Superior temporal gyrus (tissue), 1 donor: ENCODE results near the gene PRLH.

Experiments
- DNase-seq: peaks from one replicate; pipeline ENCODE4 v3.0.0-alpha.2; 2016; ENCODE audit errors: extremely low spot score

The PRLH gene

DNA sequence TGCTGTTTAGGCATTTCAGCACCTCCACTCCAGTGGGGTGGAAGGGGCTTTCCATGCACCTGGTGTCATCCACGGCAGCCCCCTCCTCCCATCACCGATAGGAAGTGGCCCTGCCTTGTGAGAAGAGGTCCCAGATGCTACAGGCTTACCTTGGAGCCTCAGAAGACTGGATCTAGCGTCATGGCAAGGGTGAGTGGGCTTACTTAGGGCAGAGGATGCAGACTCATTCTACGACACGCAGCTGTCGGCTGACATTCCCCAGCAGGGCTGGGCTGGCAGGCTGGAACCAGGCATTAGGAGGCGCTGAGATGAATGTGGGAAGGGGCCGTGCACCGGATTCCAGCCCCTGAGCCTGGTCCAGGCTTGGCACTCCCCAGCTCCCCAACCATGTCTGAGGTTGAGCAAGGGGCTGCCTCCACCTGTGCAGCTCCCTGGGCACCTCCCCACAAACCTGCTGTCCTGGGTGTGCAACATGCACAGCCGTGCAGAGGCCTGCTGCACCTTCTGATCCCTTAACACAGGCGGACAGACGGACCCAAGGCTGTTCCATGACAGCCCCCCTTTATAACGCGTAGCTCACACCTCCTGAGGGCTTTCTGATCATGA, 1.7 kb upstream of the PRLH start:
- DNase-seq, result no peak

DNA sequence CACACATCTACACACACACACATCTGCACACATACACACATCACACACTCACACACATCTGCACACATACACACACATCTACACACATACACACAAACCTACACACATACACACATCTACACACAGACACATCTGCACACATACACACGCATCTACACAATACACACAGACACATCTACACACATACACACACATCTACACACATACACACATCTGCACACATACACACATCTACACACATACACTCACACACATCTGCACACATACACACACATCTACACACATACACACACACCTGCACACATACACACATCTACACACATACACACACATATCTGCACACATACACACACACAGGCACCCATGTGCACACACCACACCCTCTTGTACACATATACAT, 400 bp upstream of the PRLH start:
- no peak for DNase-seq

DNA sequence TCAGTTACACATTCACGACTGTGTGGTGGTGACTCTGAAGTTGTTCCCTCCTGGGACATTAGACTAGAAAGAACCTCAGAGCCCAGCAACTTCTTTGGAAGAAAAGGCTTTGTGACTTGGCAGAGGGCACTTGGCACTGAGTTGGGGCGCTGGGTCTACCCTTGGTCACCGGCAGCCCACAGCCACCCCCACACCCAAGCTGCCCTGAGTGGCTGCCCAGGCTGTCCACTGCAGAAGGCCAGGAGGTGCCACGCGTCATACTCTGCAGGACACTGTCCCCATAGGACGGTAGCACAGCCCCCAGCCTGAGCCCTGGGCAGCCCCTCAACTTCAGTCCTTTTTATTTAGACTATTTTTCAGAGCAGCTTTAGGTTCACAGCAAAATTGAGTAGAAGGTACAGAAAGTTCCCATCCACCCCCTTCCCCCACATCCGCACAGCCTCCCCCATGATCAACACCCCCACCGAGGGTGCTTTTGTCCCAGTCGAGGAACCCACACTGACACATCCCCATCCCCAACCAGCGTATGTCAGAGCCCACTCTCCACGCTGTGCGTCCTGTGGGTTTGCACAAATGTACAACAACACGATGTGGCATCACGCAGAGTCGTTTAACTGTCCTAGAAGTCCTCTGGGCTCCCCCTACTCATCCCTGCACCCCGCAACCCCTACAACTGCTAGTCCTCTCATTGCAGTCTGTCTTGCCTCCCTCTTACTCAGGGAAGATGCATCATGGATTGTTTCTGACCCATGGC, 1.1 kb downstream of the PRLH start:
- no peak for DNase-seq

DNA sequence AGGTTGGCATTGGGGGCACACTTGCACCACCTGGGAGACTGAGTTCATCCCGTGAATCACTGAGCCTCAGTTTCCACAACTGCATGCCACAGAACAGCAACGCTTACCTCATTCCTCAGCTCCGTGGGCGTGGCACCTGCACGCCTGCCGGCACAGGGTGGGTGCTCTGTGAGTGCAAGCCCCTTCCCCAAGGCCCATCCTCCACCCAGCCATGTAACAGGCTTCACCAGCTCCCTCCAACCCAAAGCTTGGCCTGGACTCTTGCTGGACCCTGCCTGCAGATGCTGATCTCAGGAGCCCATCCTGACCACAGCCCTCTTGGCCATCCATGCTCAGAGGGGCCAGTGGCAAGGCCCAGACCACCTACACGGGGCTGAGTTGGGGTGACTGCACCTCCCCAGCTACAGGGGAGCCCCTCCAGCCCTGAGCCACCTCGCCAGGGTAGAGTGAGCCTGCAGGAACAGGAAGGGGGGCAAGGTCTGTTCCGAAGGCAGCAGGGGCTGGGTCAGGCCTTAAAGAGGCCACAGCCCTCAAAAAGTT, 1.8 kb downstream of the PRLH start:
- DNase-seq, result no peak

DNA sequence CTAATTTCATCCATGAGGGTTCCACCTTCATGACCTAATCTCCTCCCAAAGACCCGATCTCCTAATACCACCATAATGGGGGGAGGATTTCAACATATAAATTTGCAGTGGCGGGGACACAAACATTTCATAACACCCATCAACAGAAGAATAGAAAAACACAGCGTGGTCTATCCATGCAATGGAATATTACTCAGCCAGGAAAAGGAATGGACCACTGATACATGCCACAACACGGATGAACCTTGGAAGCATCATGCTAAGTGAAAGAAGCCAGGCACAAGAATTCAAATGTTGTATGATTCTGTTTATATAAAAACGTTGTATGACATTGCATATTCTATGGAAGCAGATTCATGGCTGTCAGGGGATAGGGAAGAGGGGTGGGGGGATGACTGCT, 2.7 kb downstream of the PRLH start:
- no peak for DNase-seq

- DNase-seq, result no peak
These were observed 3.5 kb downstream of the PRLH start for GRCh38 chr2:237569896-237570295.

GRCh38 chr2:237570776-237571335, 4.5 kb downstream of the PRLH start:
- DNase-seq, result no peak

DNA sequence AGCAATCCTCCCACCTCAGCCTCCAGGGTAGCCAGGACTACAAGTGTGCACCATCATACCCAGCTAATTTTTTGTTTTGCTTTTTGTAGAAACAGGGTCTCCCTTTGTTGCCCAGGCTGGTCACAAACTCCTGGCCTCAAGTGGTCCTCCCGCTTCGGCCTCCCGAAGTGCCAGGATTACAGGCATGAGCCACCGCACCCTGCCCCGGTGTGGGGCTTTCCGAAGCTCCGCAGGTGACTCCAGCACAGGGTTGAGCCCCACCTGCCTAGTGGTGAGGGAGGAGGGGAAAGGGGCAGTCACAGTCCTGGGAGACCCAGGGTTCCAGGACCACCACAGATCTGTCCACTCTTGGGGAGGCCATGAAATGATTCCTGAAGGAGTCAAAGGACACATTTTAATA, 5.2 kb downstream of the PRLH start:
- DNase-seq, result no peak

DNA sequence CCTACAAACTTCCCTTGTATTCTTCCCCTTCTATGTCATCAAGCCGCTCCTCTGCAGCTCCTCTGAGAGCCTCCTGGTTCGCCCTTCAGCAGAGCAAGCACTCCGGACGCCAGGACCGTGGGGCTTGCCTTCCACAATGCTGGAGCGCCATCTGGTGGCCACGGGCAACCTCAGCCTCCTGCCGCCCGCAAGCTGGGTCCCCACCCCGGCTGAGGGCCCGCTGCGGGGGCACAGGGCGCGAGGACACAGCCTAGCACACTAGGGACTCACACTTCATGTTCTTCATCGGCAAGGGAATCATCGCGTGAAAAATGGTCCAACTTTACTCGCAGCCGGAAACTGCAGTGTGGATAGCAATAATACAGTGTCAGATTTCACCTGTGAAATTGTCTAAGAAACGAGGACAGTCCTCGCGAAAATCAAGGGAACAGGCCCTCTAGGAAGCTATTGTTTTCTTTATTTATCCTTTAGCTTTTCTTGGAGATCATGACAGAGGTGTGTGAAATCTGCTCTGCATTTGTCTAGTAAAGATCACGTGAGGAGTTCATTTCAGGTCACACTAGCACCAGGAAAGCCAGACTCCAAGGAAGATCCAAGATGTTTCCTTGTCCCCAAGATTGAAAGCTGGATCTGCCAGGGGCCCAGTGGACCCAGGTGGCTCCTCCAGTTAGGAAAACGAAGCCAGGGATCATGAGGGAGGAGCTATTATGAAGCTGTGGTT, 5.8 kb downstream of the PRLH start:
- DNase-seq, result peak; percentile 89

DNA sequence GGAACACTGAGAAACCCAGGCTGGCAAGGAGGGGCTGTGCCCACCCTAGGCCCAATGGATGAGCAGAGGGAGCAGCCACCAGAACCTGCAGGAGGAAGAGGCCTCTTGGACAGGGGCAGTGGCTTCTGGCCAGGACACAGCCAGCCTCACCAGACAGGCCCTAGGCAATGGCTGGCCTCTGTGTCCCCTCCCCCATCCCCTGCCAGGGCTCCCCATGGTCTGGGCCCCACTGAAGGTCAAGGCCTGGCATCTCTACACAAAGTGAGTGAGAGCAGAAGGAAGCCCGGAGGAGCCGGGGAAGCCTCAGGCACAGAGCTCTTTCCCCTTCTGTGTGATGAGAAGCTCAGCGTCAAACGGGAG, 6.3 kb downstream of the PRLH start:
- DNase-seq, result no peak

- DNase-seq, result no peak
These were observed 7.5 kb downstream of the PRLH start for GRCh38 chr2:237573721-237574415.

DNA sequence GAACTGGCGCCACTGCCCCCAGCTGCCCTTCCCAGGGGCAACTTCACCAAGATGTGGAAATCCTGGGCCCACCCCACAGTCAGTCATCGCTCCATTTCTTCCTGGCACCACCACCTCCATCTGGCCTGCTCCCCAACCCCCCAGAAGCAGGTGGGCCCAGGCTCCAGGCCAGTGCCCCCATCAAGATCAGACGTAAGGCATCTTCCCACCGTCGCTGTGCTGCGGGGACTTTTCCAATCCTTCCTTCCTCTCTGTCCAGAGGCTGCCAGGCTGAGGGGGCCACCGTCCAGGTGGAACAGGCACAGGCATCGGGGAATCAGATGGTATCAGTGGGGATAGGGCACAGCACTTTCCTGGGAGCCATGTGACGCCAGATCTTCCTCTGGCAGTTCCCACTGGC, 8.1 kb downstream of the PRLH start:
- no peak for DNase-seq

- no peak for DNase-seq
These were observed 8.8 kb downstream of the PRLH start for GRCh38 chr2:237574894-237575868.

DNA sequence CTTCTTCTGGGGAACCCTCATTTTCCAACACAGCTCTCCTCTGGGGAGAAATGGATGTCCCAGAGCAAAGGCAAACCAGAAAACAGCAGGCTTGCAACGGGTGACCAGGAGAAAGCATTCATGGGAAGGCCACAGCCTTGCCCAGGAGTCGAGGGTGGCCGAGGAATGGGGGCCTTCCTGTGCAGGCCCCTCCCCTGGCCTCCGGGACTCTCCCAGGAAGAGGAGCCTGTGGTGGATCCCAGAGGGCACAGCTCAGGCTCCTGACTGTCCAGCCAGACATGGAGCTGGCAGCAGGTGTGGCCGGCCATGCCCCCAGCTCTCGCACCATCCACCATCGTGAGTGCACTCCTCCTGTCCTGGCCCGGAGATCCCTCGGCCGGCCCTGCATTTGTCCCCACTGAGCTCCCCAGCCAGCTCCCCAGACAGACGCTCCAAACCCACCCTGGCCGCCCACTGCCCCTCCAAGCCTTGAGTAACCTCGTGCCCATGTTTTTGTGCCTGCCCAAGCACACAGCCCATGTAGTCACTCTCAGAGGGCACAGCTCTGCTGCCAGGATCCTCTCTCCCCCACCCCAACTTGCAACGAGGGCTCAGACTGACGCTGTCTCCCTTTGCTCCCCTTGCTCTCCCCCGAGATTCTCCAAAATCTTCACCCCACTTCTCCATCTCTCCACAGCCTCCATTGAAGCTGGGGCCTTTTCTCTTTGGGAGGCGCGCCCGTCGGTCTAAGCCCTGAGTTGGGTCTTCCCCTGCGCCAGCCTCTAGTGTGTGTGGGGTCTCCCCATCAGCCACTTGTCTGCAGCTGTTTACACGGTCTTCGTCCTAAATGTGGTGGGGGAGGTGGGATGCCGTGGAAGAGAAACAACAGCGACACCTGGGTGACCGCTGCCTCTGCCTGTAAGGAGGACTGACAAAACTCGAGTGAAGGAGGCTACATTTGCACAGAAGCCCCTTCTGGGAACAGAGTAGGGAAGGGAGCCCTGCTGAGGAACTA, 9.8 kb downstream of the PRLH start:
- DNase-seq, result no peak

DNA sequence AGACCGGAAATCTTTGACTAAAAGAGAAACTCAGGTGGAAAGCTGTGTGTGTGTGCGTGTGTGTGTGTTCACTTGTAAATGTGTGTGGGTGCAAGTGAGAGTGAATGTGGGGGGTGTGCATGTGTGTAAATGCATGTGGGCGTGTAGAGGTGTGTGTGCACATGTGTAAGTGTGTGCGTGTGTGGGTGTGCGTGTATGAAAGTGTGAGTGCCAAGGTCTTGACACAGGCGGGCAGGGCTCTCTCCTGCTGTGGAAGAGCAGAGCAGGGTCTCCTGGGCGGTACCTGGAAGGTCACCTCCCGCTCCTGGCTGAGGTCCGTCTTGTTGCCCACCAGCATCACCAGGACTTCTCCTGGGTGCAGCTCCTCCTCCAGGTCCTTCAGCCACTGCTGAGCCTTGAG, 10.6 kb downstream of the PRLH start:
- no peak for DNase-seq

DNA sequence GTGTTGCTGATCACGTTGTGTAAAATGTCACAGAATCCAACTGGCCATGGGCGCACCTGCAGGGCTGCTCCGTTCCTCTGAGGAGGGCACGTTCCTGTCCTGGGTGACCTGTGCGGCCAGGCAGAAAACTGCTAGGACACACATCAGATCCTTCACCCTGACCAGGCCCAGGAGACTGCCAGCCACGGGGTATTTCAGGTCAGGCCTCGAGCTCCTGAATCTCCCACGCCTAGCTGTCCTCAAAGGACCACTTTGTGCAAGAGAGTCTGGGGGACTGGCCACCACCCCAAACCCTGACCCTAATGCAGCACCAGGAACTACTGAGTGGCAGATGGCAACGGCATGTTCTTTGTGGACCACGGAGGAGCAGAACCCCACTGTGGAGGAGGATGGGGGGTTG, 11.1 kb downstream of the PRLH start:
- no peak for DNase-seq

GRCh38 chr2:237577956-237578870, 11.8 kb downstream of the PRLH start:
- no peak for DNase-seq

DNA sequence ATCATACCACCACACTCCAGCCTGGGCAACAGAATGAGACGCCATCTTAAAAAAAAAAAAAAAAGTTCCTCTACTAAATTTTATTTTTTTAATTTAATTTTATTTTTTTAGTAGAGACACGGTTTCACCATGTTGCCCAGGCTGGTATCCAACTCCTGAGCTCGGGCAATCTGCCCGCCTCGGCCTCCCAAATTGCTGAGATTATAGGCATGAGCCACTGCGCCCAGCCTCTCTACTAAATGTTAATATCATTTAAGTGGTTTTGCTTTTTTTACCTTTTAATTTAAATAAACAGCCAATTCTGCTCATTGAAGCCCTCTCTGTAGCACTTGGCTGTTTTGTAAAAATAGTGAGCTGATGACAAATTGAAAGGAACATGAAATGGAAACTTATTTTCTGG, 15.0 kb downstream of the PRLH start:
- no peak for DNase-seq
